Panc1 (cell line): ENCODE data around the gene LEPROT. TPM values are rescaled to one million over a fixed set of nuclear protein-coding genes. Genes with fewer than 3 reads are reported as not detected.

Source experiments
- ATAC-seq: fragments of 200-7000 bp; cut with Tn5 transposase; 2 replicates; pipeline ENCODE4 v1.9.1; 2020; ENCODE audit warnings: mild to moderate bottlenecking, moderate library complexity
- BruUV-seq: library from RNA; stranded (reverse); fragments of 400-500 nt; replicated peaks from 2 replicates; lab custom pipeline; 2021; lab: Mats Ljungman, UMichigan
- CTCF ChIA-PET: fragments of 300-600 bp; sonication (Branson Sonifier 250); formaldehyde crosslinking; loops from one replicate; lab custom pipeline; 2022; ENCODE audit warnings: antibody characterized with exemption; lab: Charles Lee
- POLR2A ChIA-PET: fragments of 300-600 bp; sonication (Branson Sonifier 250); formaldehyde crosslinking; loops from one replicate; lab custom pipeline; 2022; ENCODE audit warnings: antibody characterized with exemption; lab: Charles Lee
- DNase-seq: peaks from one replicate; pipeline ENCODE4 v3.0.0-alpha.2; 2010; ENCODE audit warnings: low read depth, low spot score
- H3K27ac ChIP-seq: 2 replicates; pipeline ENCODE4 v1.5.1; 2011; ENCODE audit warnings: mild to moderate bottlenecking, low read length, inconsistent platforms
- H3K27me3 ChIP-seq: fragments of 200-500 bp; sonication (Bioruptor generic); 2 replicates; pipeline ENCODE4 v1.6.0; 2014; ENCODE audit warnings: low read length, inconsistent platforms; ENCODE audit not compliant: control insufficient read depth, insufficient read depth
- H3K36me3 ChIP-seq: fragments of 200-500 bp; sonication (Bioruptor generic); 2 replicates; pipeline ENCODE4 v1.5.1; 2014; ENCODE audit warnings: inconsistent platforms, mild to moderate bottlenecking, low read length, moderate library complexity; ENCODE audit not compliant: control insufficient read depth, insufficient read depth
- H3K4me1 ChIP-seq: 2 replicates; pipeline ENCODE4 v1.5.1; 2011; ENCODE audit warnings: inconsistent platforms, mild to moderate bottlenecking, low read length, moderate library complexity; ENCODE audit not compliant: control insufficient read depth, insufficient read depth
- H3K4me3 ChIP-seq, 2 experiments: 2 replicates each; pipeline ENCODE4 v1.5.1; 2011 to 2012; ENCODE audit warnings: low read depth in 2 of 2, low read length in 2 of 2, mild to moderate bottlenecking in 2 of 2, inconsistent platforms in 1 of 2, moderate library complexity in 1 of 2
- H3K9me3 ChIP-seq: fragments of 200-500 bp; sonication (Bioruptor generic); 2 replicates; pipeline ENCODE4 v1.5.1; 2014; ENCODE audit warnings: low read depth, mild to moderate bottlenecking, inconsistent platforms, low read length, moderate library complexity; ENCODE audit not compliant: control insufficient read depth, insufficient read depth
- POLR2AphosphoS5 ChIP-seq: IDR thresholded peaks from 2 replicates; pipeline ENCODE4 v1.6.1; 2012; ENCODE audit warnings: mild to moderate bottlenecking, low read depth, low read length, moderate library complexity
- REST ChIP-seq, 2 experiments: IDR thresholded peaks; 2 replicates each; pipeline ENCODE4 v1.6.1; 2011 to 2012; ENCODE audit warnings: low read depth in 2 of 2, control low read depth in 1 of 2, low read length in 1 of 2, mild to moderate bottlenecking in 1 of 2, moderate library complexity in 1 of 2; ENCODE audit not compliant: insufficient read depth in 1 of 2
- SIN3A ChIP-seq: IDR thresholded peaks from 2 replicates; pipeline ENCODE4 v1.6.1; 2012; ENCODE audit warnings: low read depth, mild to moderate bottlenecking, low read length, moderate library complexity, borderline replicate concordance; ENCODE audit not compliant: insufficient read depth
- TCF7L2 ChIP-seq: IDR thresholded peaks from 2 replicates; pipeline ENCODE4 v1.6.1; 2011; ENCODE audit warnings: mild to moderate bottlenecking, low read depth, low read length, inconsistent platforms
- in situ Hi-C: cut with HindIII; loops from 2 replicates; pipeline ENCODE4 v1.10.0; 2016; ENCODE audit warnings: low sequenced_read_pairs, low pct_unique_long_range_greater_than_20kb
- intact Hi-C: fragments of 100-400 bp; cut with micrococcal nuclease; formaldehyde crosslinking; loops from one replicate; pipeline ENCODE4 v1.10.0; 2022; ENCODE audit not compliant: unreplicated experiment
- total RNA-seq: library from RNA; stranded (reverse); gene quantifications from one replicate; pipeline ENCODE4 v1.2.1, GENCODE V29; 2021; ENCODE audit not compliant: unreplicated experiment
- TF ChIP-seq, protein P1 (sequence below): fragments of 450-650 bp; IDR thresholded peaks from 2 replicates; pipeline ENCODE4 v1.5.1; 2017; ENCODE audit warnings: mild to moderate bottlenecking

LEPROT gene
- total RNA-seq, 1 experiment from 2014 or later, result 53.6 TPM

DNA sequence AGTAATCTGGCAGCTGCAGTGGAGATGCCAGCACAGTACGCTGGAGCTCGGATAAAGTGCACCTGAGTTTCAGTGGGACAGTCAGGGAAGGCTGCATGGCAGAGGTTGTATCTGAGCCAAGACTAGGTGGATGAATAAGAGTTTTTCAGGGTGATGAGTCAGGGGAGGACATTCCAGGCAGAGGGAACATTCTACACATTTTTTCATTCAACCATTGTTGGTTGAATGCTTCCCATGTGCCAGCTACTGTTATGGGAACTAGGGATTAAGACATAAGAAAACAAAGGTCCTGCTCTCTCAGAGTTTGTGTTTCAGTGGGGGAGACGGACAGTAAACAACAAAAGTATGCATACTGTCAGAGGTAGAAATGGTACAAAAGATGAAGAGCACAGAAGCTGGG is 5.2 kb downstream of the LEPROT start:
- in situ Hi-C loops, result no loop called here
- BruUV-seq, result no TSS peak

DNA sequence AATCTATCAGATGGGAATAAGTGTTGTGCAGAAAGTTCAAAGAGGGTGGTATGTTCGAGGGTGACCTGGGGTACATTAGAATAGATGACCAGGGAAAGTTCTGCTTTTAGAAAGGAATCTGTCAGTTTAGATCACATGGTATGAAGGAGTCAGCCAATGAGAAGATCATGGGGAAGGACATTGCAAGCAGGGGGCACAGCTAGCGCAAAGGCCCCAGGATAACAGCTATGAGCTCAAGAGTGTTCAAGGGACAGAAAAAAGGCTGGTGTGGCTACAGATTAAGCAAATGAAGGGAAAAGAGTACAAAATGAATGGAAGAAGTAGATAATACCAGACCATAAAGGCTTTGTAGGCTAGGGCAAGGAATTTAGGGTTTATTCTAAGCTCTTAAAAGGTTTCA is 8.6 kb downstream of the LEPROT start:
- ATAC-seq (no peak), DNase-seq (no peak)
- Histone ChIP-seq H3K4me3 (no peak overlapping the region), H3K4me1 (peaks cover 9% of the 10 kb centered on the region), H3K36me3 (peaks cover 16% of the 10 kb centered on the region), H3K27me3 (no peaks in the 10 kb centered on the region), H3K27ac (no peak overlapping the region), H3K9me3 (no peaks in the 10 kb centered on the region)
- in situ Hi-C loops (no loop called here), intact Hi-C loops (loop anchor here (10.0 kb wide), 2 partner anchors 194 to 364 kb away; no protein-coding TSS in a partner anchor)
- ChIA-PET CTCF (interaction anchor here (0.7 kb wide), 1 partner anchor 17 kb away, joined by 4 read pairs; no protein-coding TSS in a partner anchor), POLR2A (no interaction called here)
- BruUV-seq, result no TSS peak
- TF ChIP-seq, protein P1, sequence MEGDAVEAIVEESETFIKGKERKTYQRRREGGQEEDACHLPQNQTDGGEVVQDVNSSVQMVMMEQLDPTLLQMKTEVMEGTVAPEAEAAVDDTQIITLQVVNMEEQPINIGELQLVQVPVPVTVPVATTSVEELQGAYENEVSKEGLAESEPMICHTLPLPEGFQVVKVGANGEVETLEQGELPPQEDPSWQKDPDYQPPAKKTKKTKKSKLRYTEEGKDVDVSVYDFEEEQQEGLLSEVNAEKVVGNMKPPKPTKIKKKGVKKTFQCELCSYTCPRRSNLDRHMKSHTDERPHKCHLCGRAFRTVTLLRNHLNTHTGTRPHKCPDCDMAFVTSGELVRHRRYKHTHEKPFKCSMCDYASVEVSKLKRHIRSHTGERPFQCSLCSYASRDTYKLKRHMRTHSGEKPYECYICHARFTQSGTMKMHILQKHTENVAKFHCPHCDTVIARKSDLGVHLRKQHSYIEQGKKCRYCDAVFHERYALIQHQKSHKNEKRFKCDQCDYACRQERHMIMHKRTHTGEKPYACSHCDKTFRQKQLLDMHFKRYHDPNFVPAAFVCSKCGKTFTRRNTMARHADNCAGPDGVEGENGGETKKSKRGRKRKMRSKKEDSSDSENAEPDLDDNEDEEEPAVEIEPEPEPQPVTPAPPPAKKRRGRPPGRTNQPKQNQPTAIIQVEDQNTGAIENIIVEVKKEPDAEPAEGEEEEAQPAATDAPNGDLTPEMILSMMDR, result no peak
- TF ChIP-seq POLR2AphosphoS5 (no peak), TCF7L2 (no peak), SIN3A (no peak), REST (IDR thresholded peaks at IDR 0.05; ENCODE audit: insufficient read depth in 1 of 2, low read depth in 2 of 2, low read length in 1 of 2) (no peak)

More for the DNA sequence above, 5.2 kb downstream of the LEPROT start:
- Histone ChIP-seq H3K4me3 (no peak overlapping the region), H3K36me3 (peaks cover 9% of the 10 kb centered on the region), H3K9me3 (no peaks in the 10 kb centered on the region), H3K27me3 (no peaks in the 10 kb centered on the region), H3K27ac (no peak overlapping the region), H3K4me1 (peaks cover 24% of the 10 kb centered on the region)
- intact Hi-C loops, result loop anchor here (10.0 kb wide), 2 partner anchors 191 to 361 kb away; no protein-coding TSS in a partner anchor
- peak; percentile 62 for DNase-seq
- CTCF ChIA-PET, result no interaction called here
- TF ChIP-seq, protein P1, result no peak
- no peak for TF ChIP-seq SIN3A
- no peak for TF ChIP-seq POLR2AphosphoS5
- no peak for TF ChIP-seq REST (IDR thresholded peaks at IDR 0.05; ENCODE audit: insufficient read depth in 1 of 2, low read depth in 2 of 2, low read length in 1 of 2)
- no peak for TF ChIP-seq TCF7L2
- ATAC-seq, result peak; percentile 54
- POLR2A ChIA-PET, result no interaction called here
